HEK293 (cell line): ENCODE measurements around the gene PCCA.

Experiments used
- CTCF ChIA-PET: fragments of 350-600 bp; formaldehyde crosslinking; extraction: SDS; loops from one replicate; lab custom pipeline; 2021; ENCODE audit warnings: antibody characterized with exemption; lab: Yijun Ruan, JAX
- POLR2A ChIA-PET: fragments of 300-600 bp; formaldehyde crosslinking; extraction: SDS; loops from one replicate; lab custom pipeline; 2020; ENCODE audit warnings: antibody characterized with exemption, inconsistent platforms; lab: Yijun Ruan, JAX
- H3K27ac ChIP-seq: fragments of 200-500 bp; sonication (Bioruptor generic); 2 replicates; pipeline ENCODE4 v1.5.1; 2014; ENCODE audit warnings: low read depth, low read length, control low read depth, inconsistent platforms; ENCODE audit errors: extremely low read depth
- H3K36me3 ChIP-seq, 2 experiments: fragments of 200-500 bp in 1 of 2; sonication (Bioruptor generic) in 1 of 2; 1 replicate in 1 of 2; 2 replicates in 1 of 2; pipeline ENCODE4 v1.5.1; 2014 to 2017; ENCODE audit warnings: inconsistent platforms in 2 of 2, low read length in 2 of 2; ENCODE audit not compliant: control insufficient read depth in 2 of 2, insufficient read depth in 1 of 2
- H3K4me1 ChIP-seq: fragments of 200-500 bp; sonication (Bioruptor generic); 2 replicates; pipeline ENCODE4 v1.5.1; 2014; ENCODE audit warnings: mild to moderate bottlenecking, low read length, inconsistent platforms; ENCODE audit not compliant: control insufficient read depth, insufficient read depth
- H3K4me3 ChIP-seq: 2 replicates; pipeline ENCODE4 v1.5.1; 2011; ENCODE audit warnings: low read depth, mild to moderate bottlenecking, control low read depth, low read length, moderate library complexity
- H3K9me3 ChIP-seq: fragments of 200-500 bp; sonication (Bioruptor generic); 2 replicates; pipeline ENCODE4 v1.5.1; 2014; ENCODE audit warnings: low read depth, low read length, inconsistent platforms; ENCODE audit not compliant: control insufficient read depth, insufficient read depth
- FEZF1 ChIP-seq: fragments of 450-650 bp; formaldehyde crosslinking; IDR thresholded peaks from 2 replicates; pipeline ENCODE4 v1.5.1; 2016; ENCODE audit warnings: missing biosample characterization, missing genetic modification characterization
- GLI4 ChIP-seq: fragments of 450-650 bp; formaldehyde crosslinking; IDR thresholded peaks from 2 replicates; pipeline ENCODE4 v1.5.1; 2016; ENCODE audit warnings: missing biosample characterization, missing genetic modification characterization
- GLIS2 ChIP-seq: fragments of 450-650 bp; formaldehyde crosslinking; IDR thresholded peaks from 2 replicates; pipeline ENCODE4 v1.5.1; 2016; ENCODE audit warnings: missing biosample characterization, missing genetic modification characterization
- KLF10 ChIP-seq: fragments of 450-650 bp; IDR thresholded peaks from 2 replicates; pipeline ENCODE4 v1.5.1; 2018; ENCODE audit warnings: missing biosample characterization, mild to moderate bottlenecking, missing genetic modification characterization
- OSR2 ChIP-seq: fragments of 450-650 bp; formaldehyde crosslinking; IDR thresholded peaks from 2 replicates; pipeline ENCODE4 v1.5.1; 2016; ENCODE audit warnings: missing biosample characterization, missing genetic modification characterization
- PRDM1 ChIP-seq: fragments of 450-650 bp; formaldehyde crosslinking; IDR thresholded peaks from 2 replicates; pipeline ENCODE4; 2016; ENCODE audit warnings: missing biosample characterization, missing genetic modification characterization
- PRDM2 ChIP-seq: fragments of 450-650 bp; formaldehyde crosslinking; IDR thresholded peaks from 2 replicates; pipeline ENCODE4 v1.5.1; 2016; ENCODE audit warnings: missing biosample characterization, missing genetic modification characterization, borderline replicate concordance
- PRDM4 ChIP-seq: fragments of 450-650 bp; formaldehyde crosslinking; IDR thresholded peaks from 2 replicates; pipeline ENCODE4 v1.5.1; 2017; ENCODE audit warnings: missing biosample characterization, missing genetic modification characterization
- SP7 ChIP-seq: fragments of 450-650 bp; formaldehyde crosslinking; IDR thresholded peaks from 2 replicates; pipeline ENCODE4 v1.5.1; 2016; ENCODE audit warnings: missing biosample characterization, missing genetic modification characterization
- ZBTB26 ChIP-seq: fragments of 450-650 bp; formaldehyde crosslinking; optimal IDR thresholded peaks from 2 replicates; pipeline ENCODE3; 2016; ENCODE audit warnings: missing biosample characterization, mild to moderate bottlenecking, missing genetic modification characterization
- ZNF132 ChIP-seq: fragments of 450-650 bp; formaldehyde crosslinking; IDR thresholded peaks from 2 replicates; pipeline ENCODE4 v1.5.1; 2017; ENCODE audit warnings: missing biosample characterization, missing genetic modification characterization, borderline replicate concordance
- ZNF155 ChIP-seq: fragments of 450-650 bp; formaldehyde crosslinking; IDR thresholded peaks from 2 replicates; pipeline ENCODE4 v1.5.1; 2016; ENCODE audit warnings: missing biosample characterization, missing genetic modification characterization
- ZNF223 ChIP-seq: fragments of 450-650 bp; formaldehyde crosslinking; IDR thresholded peaks from 2 replicates; pipeline ENCODE4 v1.5.1; 2016; ENCODE audit warnings: missing biosample characterization, missing genetic modification characterization
- ZNF354C ChIP-seq: fragments of 450-650 bp; formaldehyde crosslinking; IDR thresholded peaks from 2 replicates; pipeline ENCODE4 v1.5.1; 2016; ENCODE audit warnings: missing biosample characterization, missing genetic modification characterization, low read depth, borderline replicate concordance
- ZNF449 ChIP-seq: fragments of 450-650 bp; formaldehyde crosslinking; IDR thresholded peaks from 2 replicates; pipeline ENCODE4 v1.5.1; 2017; ENCODE audit warnings: missing biosample characterization, mild to moderate bottlenecking, missing genetic modification characterization, moderate library complexity
- ZNF510 ChIP-seq: fragments of 450-650 bp; formaldehyde crosslinking; IDR thresholded peaks from 2 replicates; pipeline ENCODE4 v1.5.1; 2018; ENCODE audit warnings: mild to moderate bottlenecking, missing genetic modification characterization, missing biosample characterization; ENCODE audit not compliant: insufficient replicate concordance
- ZNF549 ChIP-seq: fragments of 450-650 bp; IDR thresholded peaks from 2 replicates; pipeline ENCODE4 v1.5.1; 2018; ENCODE audit warnings: missing biosample characterization, missing genetic modification characterization, mild to moderate bottlenecking, inconsistent platforms, moderate library complexity
- ZNF560 ChIP-seq: fragments of 450-650 bp; formaldehyde crosslinking; IDR thresholded peaks from 2 replicates; pipeline ENCODE4 v1.5.1; 2017; ENCODE audit warnings: missing biosample characterization, missing genetic modification characterization, borderline replicate concordance
- ZNF571 ChIP-seq: fragments of 450-650 bp; formaldehyde crosslinking; IDR thresholded peaks from 2 replicates; pipeline ENCODE4 v1.5.0; 2017; ENCODE audit warnings: missing biosample characterization, missing genetic modification characterization
- ZNF658 ChIP-seq: fragments of 450-650 bp; formaldehyde crosslinking; IDR thresholded peaks from 2 replicates; pipeline ENCODE4; 2016; ENCODE audit warnings: missing biosample characterization, missing genetic modification characterization
- ZNF707 ChIP-seq: fragments of 450-650 bp; formaldehyde crosslinking; IDR thresholded peaks from 2 replicates; pipeline ENCODE4 v1.5.1; 2016; ENCODE audit warnings: missing biosample characterization, missing genetic modification characterization
- ZNF777 ChIP-seq: fragments of 450-650 bp; formaldehyde crosslinking; IDR thresholded peaks from 2 replicates; pipeline ENCODE4 v1.5.1; 2017; ENCODE audit warnings: missing biosample characterization, missing genetic modification characterization, borderline replicate concordance
- ZNF837 ChIP-seq: fragments of 450-650 bp; formaldehyde crosslinking; IDR thresholded peaks from 2 replicates; pipeline ENCODE4 v1.5.1; 2016; ENCODE audit warnings: missing biosample characterization, missing genetic modification characterization

The PCCA gene

GRCh38 chr13:100491164-100491842, 402.4 kb downstream of the PCCA start:
- H3K36me3 ChIP-seq = no peaks in the 10 kb centered on the region
- peaks cover 9% of the 10 kb centered on the region; the same call in 1 of the 2 replicates for H3K4me1 ChIP-seq
- TF ChIP-seq GLI4 (tag by site-specific recombination) = no peak
- TF ChIP-seq ZNF354C (tag by site-specific recombination) = no peak
- TF ChIP-seq ZNF132 (tag by site-specific recombination) = no peak
- no peak for TF ChIP-seq ZNF658 (tag by site-specific recombination)
- no peak for TF ChIP-seq ZNF837 (tag by site-specific recombination)
- TF ChIP-seq SP7 (tag by site-specific recombination) = no peak
- no peak for TF ChIP-seq KLF10
- no peak for TF ChIP-seq PRDM2 (tag by site-specific recombination)
- no peak for TF ChIP-seq ZNF510 (tag by site-specific recombination)
- TF ChIP-seq FEZF1 (tag by site-specific recombination) = no peak
- no peak for TF ChIP-seq ZNF449 (tag by site-specific recombination)
- H3K4me3 ChIP-seq = no peak overlapping the region
- H3K27ac ChIP-seq = no peak overlapping the region
- POLR2A ChIA-PET = no interaction called here
- CTCF ChIA-PET = interaction anchor here (0.5 kb wide), 1 partner anchor 366 kb away, joined by 4 read pairs; no protein-coding TSS in a partner anchor
- H3K9me3 ChIP-seq = no peaks in the 10 kb centered on the region

- Histone ChIP-seq H3K27ac (no peak overlapping the region), H3K4me1 (peaks cover 9% of the 10 kb centered on the region; the same call in 1 of the 2 replicates), H3K36me3 (no peaks in the 10 kb centered on the region), H3K4me3 (no peak overlapping the region), H3K9me3 (no peaks in the 10 kb centered on the region)
- ChIA-PET CTCF (no interaction called here), POLR2A (no interaction called here)
- TF ChIP-seq ZNF777 (no peak), ZNF571 (tag by site-specific recombination) (no peak), PRDM1 (no peak), ZNF707 (tag by site-specific recombination) (no peak), ZNF223 (tag by site-specific recombination) (no peak), OSR2 (no peak), ZNF549 (tag by site-specific recombination) (no peak), PRDM4 (tag by site-specific recombination) (no peak), ZNF560 (tag by site-specific recombination) (no peak), ZBTB26 (tag by site-specific recombination) (no peak), ZNF155 (tag by site-specific recombination) (no peak), GLIS2 (tag by site-specific recombination) (no peak)
Measured at GRCh38 chr13:100493418-100493817, 404.5 kb downstream of the PCCA start.
